ENCODE measurements around the gene LCE1A.

DNA sequence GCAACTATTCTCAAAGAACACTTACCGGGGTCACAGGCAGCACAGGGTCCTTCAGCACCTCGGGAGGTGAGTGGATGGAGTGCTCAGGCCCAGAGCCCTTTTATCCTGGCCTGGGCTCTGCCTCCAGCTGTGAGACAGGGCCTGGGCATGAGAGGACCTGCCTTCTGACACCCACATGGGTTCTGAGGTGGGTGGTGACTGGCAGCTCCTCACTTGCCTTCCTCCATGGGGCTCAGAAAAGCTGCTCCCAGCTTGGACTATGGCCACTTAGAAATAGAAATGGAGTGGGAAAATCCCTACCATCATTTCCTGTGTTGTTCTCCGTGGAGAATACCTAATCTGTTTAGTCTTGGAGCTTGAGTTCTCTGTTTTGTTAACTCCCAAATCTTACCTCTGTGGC is 20.7 kb upstream of the LCE1A start, which contains the start of gene LCE1C:
- TF ChIP-seq, protein P1, sequence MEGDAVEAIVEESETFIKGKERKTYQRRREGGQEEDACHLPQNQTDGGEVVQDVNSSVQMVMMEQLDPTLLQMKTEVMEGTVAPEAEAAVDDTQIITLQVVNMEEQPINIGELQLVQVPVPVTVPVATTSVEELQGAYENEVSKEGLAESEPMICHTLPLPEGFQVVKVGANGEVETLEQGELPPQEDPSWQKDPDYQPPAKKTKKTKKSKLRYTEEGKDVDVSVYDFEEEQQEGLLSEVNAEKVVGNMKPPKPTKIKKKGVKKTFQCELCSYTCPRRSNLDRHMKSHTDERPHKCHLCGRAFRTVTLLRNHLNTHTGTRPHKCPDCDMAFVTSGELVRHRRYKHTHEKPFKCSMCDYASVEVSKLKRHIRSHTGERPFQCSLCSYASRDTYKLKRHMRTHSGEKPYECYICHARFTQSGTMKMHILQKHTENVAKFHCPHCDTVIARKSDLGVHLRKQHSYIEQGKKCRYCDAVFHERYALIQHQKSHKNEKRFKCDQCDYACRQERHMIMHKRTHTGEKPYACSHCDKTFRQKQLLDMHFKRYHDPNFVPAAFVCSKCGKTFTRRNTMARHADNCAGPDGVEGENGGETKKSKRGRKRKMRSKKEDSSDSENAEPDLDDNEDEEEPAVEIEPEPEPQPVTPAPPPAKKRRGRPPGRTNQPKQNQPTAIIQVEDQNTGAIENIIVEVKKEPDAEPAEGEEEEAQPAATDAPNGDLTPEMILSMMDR (IDR thresholded peaks at IDR 0.05; ENCODE audit: low read depth, low read length, poor library complexity, severe bottlenecking), result no peak
- TF ChIP-seq EZH2phosphoT487 (IDR thresholded peaks at IDR 0.05; ENCODE audit: borderline replicate concordance, low read length), result no peak
